ENCODE measurements around the gene KCNIP3. TPM values are rescaled to one million over a fixed set of nuclear protein-coding genes. Genes with fewer than 3 reads are reported as not detected.

Gene KCNIP3
- total RNA-seq, 1 donor from 2014 or later = not detected

DNA sequence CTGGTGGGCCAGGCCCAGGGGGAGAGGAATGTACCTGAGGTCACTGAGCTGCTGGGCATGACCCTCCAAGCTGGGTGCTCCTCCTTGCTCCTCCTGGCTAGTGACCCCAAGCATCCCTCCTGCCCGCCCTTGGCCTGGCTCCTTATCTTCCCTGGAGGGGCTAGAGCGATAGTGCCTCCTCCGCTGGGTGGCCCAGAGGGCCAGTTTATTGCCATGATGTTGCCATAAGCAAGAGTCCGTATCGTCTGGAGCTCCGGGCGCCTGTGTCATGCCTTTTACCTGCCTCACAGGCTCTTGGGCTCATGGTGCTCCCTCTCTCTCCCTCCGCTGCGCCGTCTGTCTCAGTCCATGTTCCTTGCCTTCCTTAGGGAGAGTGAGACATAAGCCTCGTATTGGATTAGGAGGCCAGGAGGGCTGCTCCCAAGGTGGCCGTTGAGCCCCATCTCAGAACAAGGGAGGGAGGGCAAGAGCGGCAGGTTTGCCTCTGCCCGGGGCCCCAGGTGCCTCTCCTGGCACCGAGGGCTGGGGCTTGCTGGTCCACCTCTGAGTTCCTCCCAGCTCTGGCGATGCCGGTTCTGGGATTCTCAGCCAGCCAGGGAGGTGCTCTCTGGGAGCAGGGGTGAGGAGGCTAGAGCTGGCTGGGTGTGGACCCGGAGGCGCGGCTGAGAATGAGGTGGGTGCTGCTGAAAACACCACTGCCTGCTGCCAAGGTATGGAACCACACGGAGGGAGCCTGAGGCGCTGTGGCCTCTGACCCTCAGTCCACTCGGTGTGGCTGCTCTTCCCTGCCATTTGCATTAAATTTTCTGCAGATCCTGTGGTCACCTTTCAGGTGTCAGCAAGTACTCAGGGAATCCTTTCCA lies 22.6 kb downstream of the KCNIP3 start:
- CTCF ChIA-PET = no interaction called here
- POLR2A ChIA-PET = no interaction called here
- Mint-ChIP-seq H3K27ac (no peak overlapping the region), H3K36me3 (ENCODE audit: low read depth) (no peaks in the 10 kb centered on the region), H3K4me1 (no peaks in the 10 kb centered on the region), H3K9me3 (no peaks in the 10 kb centered on the region), H3K4me3 (no peak overlapping the region), H3K27me3 (no peaks in the 10 kb centered on the region)
- no peak for TF ChIP-seq CTCF (IDR thresholded peaks at IDR 0.05)
- no peak for DNase-seq
- intact Hi-C loops (cut with micrococcal nuclease) = no loop called here
- ATAC-seq (ENCODE audit: low read depth) = no peak

DNA sequence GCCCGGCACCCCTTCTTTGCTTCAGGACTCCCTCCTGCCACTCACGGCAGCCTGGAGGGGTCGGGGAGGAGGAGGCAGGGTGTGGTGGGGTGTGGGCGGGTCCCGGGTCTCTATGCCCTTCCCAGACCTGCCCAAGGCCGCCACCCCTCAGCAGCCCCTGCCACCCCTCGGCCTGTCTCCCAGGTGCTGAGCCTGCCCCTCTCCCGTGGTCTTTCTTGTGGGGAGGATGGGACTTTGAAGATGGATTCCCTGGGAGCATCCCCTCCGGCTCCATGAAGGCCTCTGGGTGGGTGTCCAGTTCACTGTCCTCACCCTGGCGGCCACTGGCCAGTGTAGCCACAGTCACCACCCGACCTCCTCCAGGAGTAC lies 23.2 kb downstream of the KCNIP3 start:
- ATAC-seq (ENCODE audit: low read depth) = no peak
- no peak for TF ChIP-seq CTCF (IDR thresholded peaks at IDR 0.05)
- CTCF ChIA-PET = no interaction called here
- Mint-ChIP-seq H3K36me3 (ENCODE audit: low read depth) (no peaks in the 10 kb centered on the region), H3K9me3 (no peaks in the 10 kb centered on the region), H3K4me1 (no peaks in the 10 kb centered on the region), H3K27ac (no peak overlapping the region), H3K27me3 (no peaks in the 10 kb centered on the region), H3K4me3 (no peak overlapping the region)
- POLR2A ChIA-PET = no interaction called here
- DNase-seq = no peak
- intact Hi-C loops (cut with micrococcal nuclease) = no loop called here

GRCh38 chr2:95320986-95321767 lies 24.0 kb downstream of the KCNIP3 start:
- no peaks in the 10 kb centered on the region for H3K36me3 Mint-ChIP-seq (ENCODE audit: low read depth)
- H3K4me3 Mint-ChIP-seq = no peak overlapping the region
- ChIA-PET POLR2A (no interaction called here), CTCF (no interaction called here)
- ATAC-seq (ENCODE audit: low read depth) (no peak), DNase-seq (no peak)
- H3K9me3 Mint-ChIP-seq = no peaks in the 10 kb centered on the region
- TF ChIP-seq CTCF (IDR thresholded peaks at IDR 0.05) = no peak
- H3K27me3 Mint-ChIP-seq = no peaks in the 10 kb centered on the region
- no peak overlapping the region for H3K27ac Mint-ChIP-seq
- H3K4me1 Mint-ChIP-seq = no peaks in the 10 kb centered on the region
- intact Hi-C loops (cut with micrococcal nuclease) = no loop called here

GRCh38 chr2:95323347-95324155 lies 26.4 kb downstream of the KCNIP3 start:
- no peak overlapping the region for H3K27ac Mint-ChIP-seq
- no peaks in the 10 kb centered on the region for H3K27me3 Mint-ChIP-seq
- TF ChIP-seq CTCF (IDR thresholded peaks at IDR 0.05) = no peak
- no peak for DNase-seq
- H3K4me3 Mint-ChIP-seq = no peak overlapping the region
- intact Hi-C loops (cut with micrococcal nuclease) = no loop called here
- POLR2A ChIA-PET = no interaction called here
- no peaks in the 10 kb centered on the region for H3K4me1 Mint-ChIP-seq
- no peaks in the 10 kb centered on the region for H3K9me3 Mint-ChIP-seq
- CTCF ChIA-PET = no interaction called here
- H3K36me3 Mint-ChIP-seq (ENCODE audit: low read depth) = no peaks in the 10 kb centered on the region
- ATAC-seq (ENCODE audit: low read depth) = no peak

DNA sequence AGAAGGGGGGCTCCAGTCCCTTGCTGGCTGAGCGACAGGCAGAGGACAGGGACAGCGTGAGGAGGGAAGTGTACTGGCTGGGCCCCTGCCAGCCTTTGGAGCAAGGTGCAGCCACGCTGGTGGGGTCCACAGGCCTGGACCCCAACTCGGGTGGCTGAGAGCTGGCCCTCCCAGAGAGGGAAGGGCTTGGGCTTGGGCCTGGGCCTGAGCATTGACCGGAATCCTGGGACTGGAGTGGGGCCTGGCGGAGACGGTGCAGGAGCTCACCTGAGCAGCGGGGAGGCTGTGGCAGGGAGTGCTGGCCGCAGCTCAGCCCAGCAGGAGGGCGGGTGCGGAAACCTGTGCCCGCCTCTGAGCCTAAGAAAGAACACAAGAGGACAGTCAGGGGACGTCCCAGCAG lies 27.9 kb downstream of the KCNIP3 start:
- H3K9me3 Mint-ChIP-seq = no peaks in the 10 kb centered on the region
- ATAC-seq (ENCODE audit: low read depth) (no peak), DNase-seq (no peak)
- intact Hi-C loops (cut with micrococcal nuclease) = no loop called here
- no peaks in the 10 kb centered on the region for H3K4me1 Mint-ChIP-seq
- no peaks in the 10 kb centered on the region for H3K36me3 Mint-ChIP-seq (ENCODE audit: low read depth)
- TF ChIP-seq CTCF (IDR thresholded peaks at IDR 0.05) = no peak
- CTCF ChIA-PET = no interaction called here
- POLR2A ChIA-PET = no interaction called here
- no peak overlapping the region for H3K27ac Mint-ChIP-seq
- no peak overlapping the region for H3K4me3 Mint-ChIP-seq
- H3K27me3 Mint-ChIP-seq = no peaks in the 10 kb centered on the region
